C4-2B (cell line): ENCODE results near the gene LARP4.

Experiments
- CTCF ChIP-seq: fragments of 450-650 bp; conservative IDR thresholded peaks from 2 replicates; pipeline ENCODE4 v1.5.1; 2017; ENCODE audit warnings: mild to moderate bottlenecking
- ZFX ChIP-seq: fragments of 450-650 bp; IDR thresholded peaks from 2 replicates; pipeline ENCODE4 v1.6.1; 2017

GRCh38 chr12:50505675-50506530, 105.2 kb downstream of the LARP4 start:
- no peak for TF ChIP-seq CTCF
- TF ChIP-seq ZFX = no peak
